Limb (tissue), 2 donors: ENCODE measurements around the gene GLUD1.
"Not testable (repeated sequence)": the region's sequence is repeated elsewhere in the genome, so short reads cannot be mapped to it uniquely, and the experiment has no call there.

Experiments used
- DNase-seq, 2 donors: peaks; one replicate each; pipeline ENCODE4 v3.0.0-alpha.2; 2016; ENCODE audit errors: extremely low spot score in 2 of 2

GLUD1 gene

GRCh38 chr10:87090779-87091178, 3.9 kb downstream of the GLUD1 start:
- no peak for DNase-seq

DNA sequence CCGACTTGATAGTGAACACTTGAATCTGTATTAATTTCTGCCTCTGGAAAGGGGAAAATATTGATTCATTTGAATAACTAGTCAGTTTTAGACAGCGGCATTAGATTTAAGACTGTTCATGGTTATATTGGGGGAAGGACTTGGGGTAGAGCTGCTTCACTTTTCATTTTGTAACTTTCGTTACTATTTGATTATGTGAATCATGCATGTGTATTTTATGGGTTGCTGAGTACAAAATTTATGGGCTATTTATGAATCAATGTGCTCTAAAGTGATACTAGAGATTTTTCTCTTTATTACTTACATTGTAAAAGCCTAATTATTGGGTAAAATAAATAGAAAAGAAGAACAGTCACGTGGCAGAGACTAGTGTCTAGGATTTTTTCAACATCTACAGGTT, 4.9 kb downstream of the GLUD1 start:
- DNase-seq: no peak

DNA sequence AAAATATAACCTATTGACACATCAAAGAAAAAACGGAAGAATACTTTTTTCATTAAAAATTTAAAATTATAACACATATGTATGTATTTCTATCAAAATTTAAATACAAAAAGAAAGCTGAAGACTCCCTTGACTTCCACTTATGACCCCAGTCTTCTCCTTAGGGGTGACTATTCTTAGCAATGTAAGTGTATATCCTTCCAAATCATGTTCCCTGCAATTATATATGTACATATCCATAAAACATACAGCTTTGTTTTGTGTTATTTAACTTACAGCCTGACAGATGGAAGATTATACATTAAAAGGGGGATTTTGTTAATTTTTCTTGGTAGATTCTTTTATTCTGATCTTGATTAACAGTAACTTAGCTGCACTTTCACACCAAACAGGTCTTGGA, 9.1 kb downstream of the GLUD1 start:
- DNase-seq: no peak

DNA sequence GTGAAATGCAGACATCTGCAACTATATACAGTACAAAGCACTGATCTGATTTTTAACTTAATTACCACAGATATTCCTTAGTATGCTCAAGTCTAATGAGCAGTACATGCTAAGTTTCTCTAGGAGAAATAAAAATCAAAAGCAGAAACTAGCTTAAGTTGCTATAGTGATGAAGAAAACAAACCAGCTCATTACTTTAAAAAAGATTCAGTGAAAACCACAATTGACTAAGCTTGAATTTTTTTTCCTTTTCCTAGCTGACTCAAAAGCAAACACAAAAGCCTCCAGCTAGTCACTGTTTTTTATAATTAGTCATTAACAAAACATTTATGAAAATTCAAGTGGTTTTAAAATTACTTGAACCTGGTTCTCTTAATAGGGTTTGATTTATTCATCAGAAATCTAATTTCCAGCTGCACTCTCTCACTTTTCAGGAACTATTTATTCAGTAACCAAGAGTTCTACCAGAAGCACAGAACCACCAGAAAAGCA, 10.3 kb downstream of the GLUD1 start:
- not testable (repeated sequence) for DNase-seq

GRCh38 chr10:87083576-87084290, 10.9 kb downstream of the GLUD1 start:
- DNase-seq: not testable (repeated sequence)

GRCh38 chr10:87082219-87082618, 12.4 kb downstream of the GLUD1 start:
- not testable (repeated sequence) for DNase-seq

DNA sequence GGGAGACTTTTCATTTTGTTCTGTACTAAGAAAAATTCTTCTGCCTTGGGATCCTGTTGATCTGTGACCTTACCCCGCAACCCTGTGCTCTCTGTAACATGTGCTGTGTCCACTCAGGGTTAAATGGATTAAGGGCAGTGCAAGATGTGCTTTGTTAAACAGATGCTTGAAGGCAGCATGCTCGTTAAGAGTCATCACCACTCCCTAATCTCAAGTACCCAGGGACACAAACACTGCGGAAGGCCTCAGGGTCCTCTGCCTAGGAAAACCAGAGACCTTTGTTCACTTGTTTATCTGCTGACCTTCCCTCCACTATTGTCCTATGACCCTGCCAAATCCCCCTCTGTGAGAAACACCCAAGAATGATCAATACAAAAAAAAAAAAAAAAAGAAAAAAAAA, 13.1 kb downstream of the GLUD1 start:
- DNase-seq: not testable (repeated sequence)

- DNase-seq: not testable (repeated sequence)
These were observed 14.0 kb downstream of the GLUD1 start for GRCh38 chr10:87080621-87081020.

DNA sequence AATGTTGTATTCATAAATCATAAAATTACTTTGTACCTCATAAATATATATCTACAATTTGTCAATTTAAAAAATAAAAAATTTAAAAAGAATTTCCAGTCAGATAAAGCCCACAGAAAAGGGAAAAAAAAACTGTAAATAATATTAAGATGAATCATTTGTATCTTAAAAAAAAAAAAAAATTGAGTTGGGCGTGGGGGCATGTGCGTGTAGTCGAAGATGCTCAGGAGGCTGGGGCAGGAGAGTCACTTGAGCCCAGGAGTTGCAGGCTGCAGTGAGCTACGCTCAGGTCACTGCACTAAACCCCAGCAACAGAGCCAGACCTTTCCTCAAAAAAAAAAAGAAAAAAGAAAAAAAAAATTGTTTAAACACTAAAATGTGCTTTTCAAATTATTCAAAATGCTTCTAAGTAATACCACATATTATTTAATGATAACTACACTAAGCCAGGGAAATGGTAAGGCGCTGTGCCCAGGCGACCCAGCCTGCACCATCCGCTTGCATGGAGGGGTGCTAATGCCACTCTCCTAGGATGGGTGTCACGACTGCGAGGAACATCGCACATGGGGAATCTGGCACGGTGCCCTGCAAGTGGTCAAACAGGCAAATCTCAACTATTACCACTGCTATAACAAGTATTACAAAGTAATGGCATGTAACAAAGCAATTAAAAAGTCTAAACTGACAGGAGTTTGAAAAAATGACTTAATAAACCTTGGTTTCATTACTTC, 15.4 kb downstream of the GLUD1 start:
- DNase-seq: no peak

GRCh38 chr10:87076421-87076820, 18.2 kb downstream of the GLUD1 start:
- DNase-seq: not testable (repeated sequence)

- DNase-seq: no peak
These were observed 22.2 kb downstream of the GLUD1 start for GRCh38 chr10:87072449-87072848.

DNA sequence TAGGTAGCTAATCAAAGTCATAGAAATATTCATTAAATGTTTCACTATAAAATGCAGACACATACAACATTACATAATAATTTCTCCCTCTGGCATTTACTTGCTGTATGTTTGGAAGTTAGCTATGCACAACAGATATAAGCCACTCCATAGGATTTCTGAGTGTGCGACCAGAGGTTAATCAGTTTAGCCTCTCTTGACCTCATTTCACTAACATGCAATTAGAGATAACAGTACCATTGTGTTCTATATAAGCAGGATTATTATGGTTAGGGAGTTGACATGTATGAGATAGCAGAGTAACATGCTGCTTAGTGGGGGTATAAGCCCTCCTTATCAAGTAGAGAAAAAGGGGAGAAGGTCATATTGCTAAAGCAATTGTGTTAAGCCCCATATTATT, 26.4 kb downstream of the GLUD1 start:
- no peak for DNase-seq

- no peak for DNase-seq
These were observed 27.8 kb downstream of the GLUD1 start for GRCh38 chr10:87066865-87067264.

GRCh38 chr10:87066178-87066577, 28.5 kb downstream of the GLUD1 start:
- no peak for DNase-seq

- no peak for DNase-seq
These were observed 30.0 kb downstream of the GLUD1 start for GRCh38 chr10:87064651-87065050.

DNA sequence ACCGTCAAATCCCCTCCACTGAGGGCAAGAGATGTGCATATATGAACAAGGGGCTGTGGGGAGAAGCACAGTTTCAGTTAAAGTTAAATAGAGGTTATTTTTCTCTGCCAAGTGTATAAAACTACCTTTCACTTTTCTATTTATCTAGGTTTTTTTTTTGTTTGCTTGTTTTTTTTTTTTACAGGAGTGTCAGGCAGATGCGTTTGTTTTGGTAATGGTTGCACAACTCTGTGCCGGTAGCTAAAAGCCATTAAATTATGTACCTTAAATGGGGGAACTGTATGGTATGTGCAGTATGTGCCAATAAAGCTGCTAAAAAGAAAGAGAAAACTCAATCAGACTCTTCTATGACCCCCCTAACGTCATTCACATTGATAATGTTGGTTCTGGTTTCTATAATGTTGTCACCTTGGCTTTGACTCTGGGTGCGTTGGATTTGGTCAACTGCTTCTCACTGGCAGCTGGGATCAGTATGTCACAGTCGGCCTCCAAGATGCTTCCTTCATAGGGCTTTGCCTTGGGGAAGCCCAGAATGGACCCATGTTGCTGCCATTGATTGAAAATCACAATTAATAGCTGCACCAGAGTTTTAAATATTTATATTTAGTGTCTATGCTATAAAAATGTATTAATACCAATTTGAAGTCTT, 34.2 kb downstream of the GLUD1 start:
- DNase-seq: no peak

DNA sequence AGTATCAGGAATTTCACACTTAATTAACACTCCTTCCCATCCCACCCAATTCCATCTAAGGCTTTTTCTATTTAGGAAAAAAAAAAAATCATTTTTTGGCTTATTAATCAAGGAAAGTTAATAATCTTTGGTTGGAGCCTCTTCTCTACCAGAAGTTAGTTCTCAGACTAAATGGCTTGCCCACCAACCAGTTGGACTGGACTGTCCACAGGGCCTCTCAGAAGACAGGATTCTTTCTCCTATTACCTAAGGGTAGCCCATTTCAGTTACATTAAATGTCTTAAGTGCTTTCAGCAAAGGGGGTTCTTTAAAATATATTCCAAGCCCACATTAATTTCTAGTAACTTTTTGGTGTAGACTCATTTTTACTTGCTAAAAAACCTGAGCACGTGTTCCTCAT, 35.2 kb downstream of the GLUD1 start:
- no peak for DNase-seq

DNA sequence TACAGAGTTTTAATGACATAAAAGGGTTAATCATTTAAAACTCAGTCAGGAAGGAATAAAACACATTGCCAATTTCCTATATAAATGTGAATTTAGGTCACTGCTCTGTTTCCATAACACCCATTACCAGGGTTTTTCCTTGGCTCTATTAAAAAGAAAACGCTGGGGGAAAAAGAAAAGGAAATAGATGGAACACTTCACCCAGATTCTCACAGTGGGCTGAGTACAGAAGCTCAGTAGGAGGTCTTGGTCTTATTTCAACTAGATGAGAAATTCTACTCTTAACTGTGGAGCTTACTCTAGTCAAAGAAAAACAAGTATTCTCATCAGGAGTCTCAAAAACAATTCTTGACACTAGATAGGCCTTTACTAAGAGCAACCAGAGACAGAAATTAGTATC, 36.5 kb downstream of the GLUD1 start:
- DNase-seq: no peak

- DNase-seq: no peak
These were observed 40.0 kb downstream of the GLUD1 start for GRCh38 chr10:87054373-87055295.

DNA sequence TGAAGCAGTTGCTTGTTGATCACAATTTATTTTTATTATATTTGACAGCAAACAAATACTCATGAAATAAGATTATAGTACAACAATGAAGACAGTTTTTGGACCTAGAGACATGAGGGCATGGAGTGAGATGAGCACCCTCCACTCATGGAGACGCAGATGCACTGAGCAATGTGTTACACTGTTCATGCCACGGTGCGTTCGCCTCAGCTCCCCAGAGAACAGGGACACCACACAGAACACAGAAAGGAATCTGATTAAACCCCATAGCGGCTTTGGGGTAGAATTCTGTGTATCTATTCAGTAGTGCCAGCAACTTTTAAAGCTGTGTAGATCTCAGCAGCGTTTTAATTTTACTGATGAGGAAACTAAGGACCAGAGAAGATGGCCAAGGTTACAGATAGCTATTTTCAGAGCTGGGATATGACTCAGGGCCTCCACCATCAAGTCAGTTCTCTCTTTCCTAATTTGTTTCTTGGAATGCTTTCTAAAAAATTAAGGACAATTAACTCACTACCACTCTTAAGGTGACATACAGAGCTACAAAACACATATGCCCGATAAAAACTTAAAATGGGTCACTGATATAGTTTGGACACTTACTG, 41.0 kb downstream of the GLUD1 start:
- no peak for DNase-seq

DNA sequence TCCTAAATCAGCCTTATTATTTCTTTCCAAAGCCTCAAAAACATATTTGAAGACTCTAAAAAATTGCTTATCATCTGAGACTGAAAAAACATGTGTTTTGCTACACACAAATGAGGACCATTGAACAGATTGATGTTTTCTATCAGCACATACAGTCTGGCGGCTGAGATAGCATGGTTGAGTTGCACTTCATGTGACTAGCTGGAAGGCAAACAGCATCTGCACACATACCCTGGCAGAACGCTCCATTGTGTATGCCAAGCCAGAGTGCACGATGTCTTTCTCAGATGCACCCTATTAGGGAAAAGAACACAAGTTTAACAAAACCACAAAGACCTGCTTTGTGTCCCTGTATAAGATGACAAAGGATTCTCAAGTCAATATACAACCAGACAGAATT, 41.5 kb downstream of the GLUD1 start:
- DNase-seq: no peak
